ENCODE results near the gene GFI1.

GRCh38 chr1:92495392-92496063 is 8.8 kb upstream of the GFI1 start:
- TF ChIP-seq CTCF (IDR thresholded peaks at IDR 0.05) (no peak), POLR2AphosphoS5 (IDR thresholded peaks at IDR 0.05) (no peak), EP300 (IDR thresholded peaks at IDR 0.05) (no peak), POLR2A (IDR thresholded peaks at IDR 0.05) (no peak)

Data from sigmoid colon (tissue), 4 donors.